DMS79 treated with DMSO at 0.1 percent for 48 hours (cell line): Measurements from ENCODE around the gene MICAL2.
A peak's percentile ranks its signal among the peaks of the same experiment; 100 is the strongest.

Experiments
- DNase-seq: peaks from one replicate; lab custom pipeline; 2025; lab: John Stamatoyannopoulos, UW

Gene MICAL2

DNA sequence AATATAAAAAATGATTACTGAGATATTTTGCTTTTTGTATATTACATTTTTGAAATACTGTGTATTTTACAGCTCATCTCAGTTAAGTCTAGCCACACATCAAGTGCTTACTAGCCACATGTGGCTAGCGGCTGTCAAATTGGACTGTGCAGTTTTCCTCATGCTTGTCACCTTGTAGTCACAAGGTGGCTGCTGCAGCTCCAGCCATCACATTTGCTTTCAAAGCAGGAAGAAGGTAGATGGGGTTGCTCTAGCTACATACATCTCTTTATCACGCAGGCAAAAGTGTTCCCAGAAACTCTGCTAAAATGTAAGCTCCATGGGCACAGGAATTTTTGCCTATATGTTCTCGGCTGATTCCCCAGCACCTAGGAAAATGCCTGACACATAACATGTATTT, 61.5 kb downstream of the MICAL2 start:
- DNase-seq: no peak

DNA sequence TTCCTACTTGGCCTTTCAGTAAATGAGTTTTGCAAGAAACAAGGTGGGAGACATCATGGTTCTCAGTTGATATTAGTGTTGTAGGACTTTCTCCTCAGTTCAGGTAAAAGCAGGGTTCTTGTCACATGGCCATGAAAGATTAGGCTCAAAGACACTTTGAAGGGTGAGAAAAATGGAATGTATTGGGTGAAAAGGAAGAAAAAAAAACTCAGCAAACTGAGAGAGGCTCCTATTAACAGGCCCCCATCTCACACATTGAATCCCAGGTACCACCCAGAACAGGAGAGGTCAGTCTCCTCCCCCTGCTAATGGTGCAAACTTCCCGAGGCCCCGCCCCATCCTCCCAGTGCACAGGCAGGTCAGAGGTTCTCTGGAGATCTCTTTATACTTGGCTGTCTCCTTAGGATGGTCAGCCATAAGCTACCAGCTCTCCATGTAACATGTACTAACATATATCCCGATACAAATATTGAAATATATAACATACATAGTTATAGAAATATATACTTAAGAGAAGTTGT, 62.2 kb downstream of the MICAL2 start:
- DNase-seq: no peak

DNA sequence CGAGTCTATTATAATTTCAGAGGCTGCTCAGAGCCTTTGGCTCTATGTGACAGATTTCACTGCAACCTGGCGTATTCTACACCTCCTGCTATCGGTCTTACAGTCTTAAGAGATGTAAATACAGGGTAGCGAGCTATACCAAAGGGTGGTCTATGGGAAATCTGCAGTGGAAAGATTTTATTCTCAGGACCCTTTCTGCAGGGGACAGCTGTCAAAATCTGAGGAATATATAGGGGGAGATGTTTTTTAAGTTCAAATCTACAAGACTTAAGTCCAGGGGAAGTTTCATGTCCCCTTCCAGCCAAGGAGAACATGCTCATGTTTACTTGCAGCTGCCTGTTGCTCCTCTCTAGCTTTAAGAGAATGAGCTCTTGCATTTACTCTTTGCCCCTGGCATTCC, 62.7 kb downstream of the MICAL2 start:
- no peak for DNase-seq

- DNase-seq: no peak
These were observed 63.7 kb downstream of the MICAL2 start for GRCh38 chr11:12174128-12174476.

DNA sequence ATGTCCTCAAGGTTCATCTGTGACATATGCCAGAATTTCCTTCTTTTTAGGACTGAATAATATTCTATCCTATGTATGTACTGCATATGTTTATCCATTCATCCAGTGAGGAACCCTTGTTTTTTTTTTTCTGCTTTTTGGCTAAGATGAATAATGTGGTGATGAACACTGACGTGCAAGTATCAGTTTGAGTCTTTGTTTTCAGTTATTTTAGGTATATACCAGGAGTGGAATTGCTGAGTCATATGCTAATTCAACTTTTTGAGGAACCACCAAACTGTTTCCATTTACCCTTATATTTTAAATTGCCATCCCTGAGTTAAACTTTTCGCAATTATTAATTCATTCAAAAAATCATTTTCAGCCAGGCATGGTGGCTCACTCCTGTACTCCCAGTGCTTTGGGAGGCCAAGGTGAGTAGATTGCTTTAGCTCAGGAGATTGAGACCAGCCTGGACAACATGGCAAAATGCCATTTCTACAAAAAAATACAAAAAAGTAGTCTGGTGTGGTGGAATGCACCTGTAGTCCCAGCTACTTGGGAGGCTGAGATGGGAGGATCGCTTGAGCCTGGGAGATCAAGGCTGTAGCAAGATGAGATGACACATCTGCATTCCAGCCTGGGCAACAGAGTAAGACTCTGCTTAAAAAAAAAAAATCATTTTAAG, 64.2 kb downstream of the MICAL2 start:
- DNase-seq: no peak

GRCh38 chr11:12175694-12176241, 65.4 kb downstream of the MICAL2 start:
- DNase-seq: no peak

- no peak for DNase-seq
These were observed 66.0 kb downstream of the MICAL2 start for GRCh38 chr11:12176410-12176809.

GRCh38 chr11:12177739-12178338, 67.4 kb downstream of the MICAL2 start:
- no peak for DNase-seq

DNA sequence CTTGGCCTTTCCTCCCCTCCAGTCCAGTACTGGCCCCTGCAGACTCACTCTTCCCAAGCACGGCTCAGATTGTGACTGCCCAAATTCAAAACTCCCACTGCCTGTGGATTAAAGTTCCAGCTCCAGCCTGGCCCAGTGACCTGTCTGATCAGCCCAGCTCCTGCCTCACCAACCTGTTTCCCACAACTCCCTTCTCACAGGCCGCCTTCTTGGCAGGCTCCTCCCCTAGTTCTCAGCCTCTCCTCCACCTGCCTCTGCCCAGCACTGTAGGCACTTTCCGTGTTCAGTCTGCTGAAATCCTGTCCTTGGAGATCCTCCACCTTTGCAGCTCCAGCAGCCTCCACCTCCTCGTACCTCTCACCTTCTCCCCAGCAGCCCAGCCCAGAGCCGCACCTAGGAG, 68.6 kb downstream of the MICAL2 start:
- DNase-seq: peak; percentile 70

GRCh38 chr11:12179531-12179930, 69.1 kb downstream of the MICAL2 start:
- DNase-seq: peak; percentile 86

GRCh38 chr11:12180257-12181205, 70.1 kb downstream of the MICAL2 start:
- DNase-seq: no peak

GRCh38 chr11:12182302-12182675, 71.9 kb downstream of the MICAL2 start:
- DNase-seq: no peak

DNA sequence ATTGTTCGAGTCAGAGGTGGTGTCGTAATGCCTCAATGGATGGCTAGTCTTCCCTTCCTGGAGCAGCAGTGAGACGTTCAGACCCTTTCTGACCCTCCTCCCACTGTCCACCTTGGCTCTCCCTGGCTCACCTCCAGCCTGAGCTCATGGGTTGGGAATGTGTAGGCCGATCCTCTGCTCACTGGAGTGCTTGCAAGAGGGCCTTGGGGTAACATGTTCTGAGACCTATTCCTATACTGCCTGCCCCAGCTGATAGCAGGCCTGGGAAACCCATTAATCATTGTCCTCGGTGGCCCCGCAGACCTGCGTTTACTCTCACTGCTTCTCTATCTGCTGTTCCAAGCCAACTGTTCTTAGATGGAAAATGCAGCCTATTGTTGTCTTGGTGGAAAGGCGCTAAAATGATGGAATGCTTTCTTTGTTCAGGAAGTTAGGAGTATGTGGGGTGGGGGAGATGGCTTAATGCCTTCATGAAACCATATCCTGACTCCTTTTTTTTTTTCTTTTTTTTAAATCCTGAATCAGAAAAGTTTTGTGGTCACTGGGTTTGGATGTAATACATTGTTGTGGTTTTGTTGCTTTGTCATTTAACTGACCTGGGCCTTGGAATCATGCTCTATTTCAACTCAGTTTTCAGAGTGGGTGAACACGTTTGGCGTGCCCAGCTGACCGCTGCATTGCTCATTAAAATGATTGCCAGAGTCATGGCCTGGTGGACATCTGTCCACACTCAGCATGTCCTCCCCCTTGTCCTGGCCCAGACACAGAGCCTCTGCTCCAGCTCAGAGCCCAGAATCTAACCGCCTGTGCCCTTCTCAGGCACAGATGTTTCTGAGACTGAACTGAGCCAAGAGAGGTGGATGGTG, 72.5 kb downstream of the MICAL2 start:
- DNase-seq: peak; percentile 30

DNA sequence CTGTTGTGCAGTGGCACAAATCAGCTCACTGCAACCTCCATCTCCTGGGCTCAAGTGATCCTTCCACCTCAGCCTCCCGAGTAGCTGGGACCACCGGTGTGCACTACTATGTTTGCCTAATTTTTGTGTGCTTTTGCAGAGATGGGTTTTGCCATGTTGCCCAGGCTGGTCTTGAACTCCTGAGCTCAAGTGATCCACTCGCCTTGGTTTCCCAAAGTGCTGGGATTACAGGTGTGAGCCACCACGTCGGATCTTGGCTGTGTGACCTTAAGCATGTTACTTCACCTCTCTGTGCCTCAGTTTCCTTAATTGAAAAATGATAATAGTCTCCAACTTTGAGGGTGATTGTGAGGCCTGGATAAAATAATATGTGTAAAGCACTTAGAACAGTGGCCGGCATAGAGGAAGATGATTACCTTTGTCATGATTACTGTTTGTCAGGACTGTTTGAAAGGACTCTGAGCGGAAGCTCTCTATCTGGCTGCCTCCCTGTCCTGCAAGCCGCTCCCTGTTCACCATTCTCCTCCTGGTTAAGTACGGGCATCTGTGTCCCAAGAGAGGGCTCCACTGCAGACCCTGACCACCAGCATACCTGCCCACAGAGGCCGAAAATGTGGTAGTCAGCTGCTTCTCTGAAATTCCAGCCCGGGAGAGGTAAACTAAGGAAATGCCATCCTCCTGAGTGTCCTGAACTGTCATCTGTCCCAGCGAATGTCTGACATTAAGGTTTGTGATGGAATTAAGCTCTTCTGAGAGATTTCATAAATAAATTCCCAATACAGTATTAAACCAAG, 73.6 kb downstream of the MICAL2 start:
- DNase-seq: no peak

- DNase-seq: no peak
These were observed 74.3 kb downstream of the MICAL2 start for GRCh38 chr11:12184699-12185098.

DNA sequence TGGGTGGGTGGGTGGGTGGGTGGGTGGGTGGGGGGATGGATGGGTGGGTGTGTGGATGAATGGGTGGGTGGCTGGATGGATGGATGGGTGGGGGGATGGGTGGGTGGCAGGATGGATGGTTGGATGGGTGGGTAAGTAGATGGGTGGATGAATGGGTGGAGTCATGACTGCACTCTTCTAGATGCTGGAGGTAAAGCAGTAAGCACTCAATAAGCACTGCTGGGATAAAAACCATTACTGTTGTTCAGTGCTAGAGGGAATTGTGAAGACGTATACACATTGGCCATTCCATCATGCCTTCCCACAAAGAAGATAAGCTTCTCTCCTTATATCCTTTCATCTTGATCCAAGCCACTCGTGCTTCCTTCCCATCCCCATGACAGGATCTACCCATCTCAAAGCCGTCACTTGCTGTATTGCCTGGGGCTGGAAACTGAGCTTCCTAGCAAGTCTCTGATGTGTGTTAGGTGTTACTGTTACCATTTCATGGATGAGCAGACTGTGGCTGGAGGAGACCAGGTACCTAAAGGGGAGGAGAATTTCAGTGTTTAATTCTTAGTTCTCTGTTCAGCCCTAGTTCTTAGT, 74.8 kb downstream of the MICAL2 start:
- no peak for DNase-seq

DNA sequence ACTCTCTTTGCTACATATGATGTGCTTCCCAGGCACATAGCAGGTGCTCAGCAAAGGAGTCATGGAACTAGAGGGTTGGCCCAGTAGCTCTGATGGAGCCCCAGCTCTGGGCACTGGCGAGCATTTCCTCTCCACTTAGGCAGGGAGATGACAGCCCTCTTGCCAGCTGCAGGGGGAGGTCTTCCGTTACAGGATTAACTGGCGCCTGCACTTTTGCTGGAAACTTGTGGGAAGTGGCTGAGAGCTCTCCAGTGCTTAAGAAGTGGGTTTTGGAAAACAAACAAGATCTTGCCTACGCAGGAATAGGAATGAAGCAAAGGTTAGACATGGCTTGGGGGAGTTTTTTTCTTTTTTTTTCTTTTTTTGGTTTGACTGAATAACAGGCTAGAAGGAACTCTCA, 75.5 kb downstream of the MICAL2 start:
- peak; percentile 96 for DNase-seq

DNA sequence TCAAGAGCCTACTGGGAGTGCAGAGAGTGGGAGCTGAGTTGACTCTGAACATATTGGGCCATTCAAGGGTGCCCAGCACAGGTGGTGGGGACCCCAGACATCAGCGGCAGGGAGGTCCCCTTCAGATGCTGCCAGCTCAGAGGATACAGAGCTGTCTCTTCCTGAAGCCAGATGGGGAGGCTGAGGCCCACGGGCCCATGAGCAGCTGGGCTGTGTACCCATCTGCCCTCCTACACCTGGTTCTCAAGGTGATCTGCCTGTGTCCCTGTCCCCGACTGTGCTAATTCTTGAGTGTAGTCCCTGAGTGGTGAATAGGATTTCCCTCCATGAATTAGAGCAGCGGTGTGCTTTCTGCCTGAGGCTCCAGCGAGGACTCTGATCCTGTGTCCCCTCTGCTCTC, 76.3 kb downstream of the MICAL2 start:
- peak; percentile 61 for DNase-seq

- peak; percentile 79 for DNase-seq
These were observed 77.0 kb downstream of the MICAL2 start for GRCh38 chr11:12187399-12187798.
